Sigmoid colon (tissue), 7 donors: ENCODE data around the gene LDB2. TPM values are rescaled to one million over a fixed set of nuclear protein-coding genes. Genes with fewer than 3 reads are reported as not detected.

ENCODE experiments used
- DNase-seq: peaks from one replicate; pipeline ENCODE4 v3.0.0-alpha.2; 2019
- H3K27ac ChIP-seq, 4 donors: fragments of 200-600 bp; sonication (generic); one replicate each; pipeline ENCODE4 v1.5.1; 2016 to 2019; ENCODE audit warnings: mild to moderate bottlenecking in 1 of 4
- H3K27me3 ChIP-seq, 3 donors: fragments of 200-600 bp; sonication (generic); one replicate each; pipeline ENCODE4 v1.5.1; 2019; ENCODE audit warnings: mild to moderate bottlenecking in 1 of 3
- H3K36me3 ChIP-seq, 4 donors: fragments of 200-600 bp; sonication (generic); one replicate each; pipeline ENCODE4 v1.5.1; 2016 to 2019
- H3K4me1 ChIP-seq, 4 donors: fragments of 200-600 bp; sonication (generic); one replicate each; pipeline ENCODE4 v1.5.1; 2017 to 2019
- H3K4me3 ChIP-seq, 4 donors: fragments of 200-600 bp; sonication (generic); one replicate each; pipeline ENCODE4 v1.5.1; 2017 to 2019; ENCODE audit warnings: mild to moderate bottlenecking in 2 of 4, moderate library complexity in 1 of 4
- H3K9me3 ChIP-seq, 4 donors: fragments of 200-600 bp in 3 of 4; sonication (generic) in 3 of 4; one replicate each; pipeline versions ENCODE4 v1.5.1 to v1.6.1; 2013 to 2019
- EP300 ChIP-seq, 4 donors: sonication (generic); formaldehyde crosslinking; IDR thresholded peaks; one replicate each; pipeline ENCODE4 v1.6.1; 2017; ENCODE audit warnings: antibody characterized with exemption in 4 of 4
- POLR2A ChIP-seq, 2 donors: fragments of 450-650 bp; IDR thresholded peaks; one replicate each; pipeline ENCODE4 v1.6.1; 2016; ENCODE audit warnings: antibody characterized with exemption in 2 of 2, mild to moderate bottlenecking in 2 of 2, moderate library complexity in 2 of 2
- POLR2AphosphoS5 ChIP-seq, 4 donors: sonication (generic); formaldehyde crosslinking; IDR thresholded peaks; one replicate each; pipeline ENCODE4 v1.6.1; 2017; ENCODE audit warnings: antibody characterized with exemption in 4 of 4
- WGBS, 2 donors: extraction: QIAGEN DNeasy Blood & Tissue Kit; methylation state at CpG; one replicate each; pipeline ENCODE4 v1.1.7; 2013; 5-methylcytosine and 5-hydroxymethylcytosine counted together
- intact Hi-C: fragments of 100-400 bp; cut with DNase I; formaldehyde crosslinking; loops from one replicate; pipeline ENCODE4 v1.15.1; 2023
- polyA plus RNA-seq, 3 donors: library from polyadenylated mRNA; stranded (reverse); fragments of 200-250 nt; gene quantifications; one replicate each; pipeline ENCODE4 v1.2.3, GENCODE V29; 2013
- total RNA-seq, 4 donors: library from RNA; depleted of rRNA; stranded (reverse); fragments of >200 nt; gene quantifications; one replicate each; pipeline ENCODE4 v1.1.0, GENCODE V29; 2016
- TF ChIP-seq, protein P1 (sequence below), 4 experiments: fragments of 450-650 bp in 3 of 4; fragments of 200-600 bp in 1 of 4; IDR thresholded peaks; one replicate each; pipeline ENCODE4 v1.5.1; 2016 to 2019; ENCODE audit warnings: antibody characterized with exemption in 4 of 4, mild to moderate bottlenecking in 3 of 4, moderate library complexity in 2 of 4
- donor health status: healthy with polysubstance abuse.
- donor health status: Bipolar disorder and iron deficiency.
- donor health status: healthy.

The LDB2 gene
- total and polyA plus RNA-seq, 7 donors, result 2.1 to 28.5 (median 18.3) TPM

DNA sequence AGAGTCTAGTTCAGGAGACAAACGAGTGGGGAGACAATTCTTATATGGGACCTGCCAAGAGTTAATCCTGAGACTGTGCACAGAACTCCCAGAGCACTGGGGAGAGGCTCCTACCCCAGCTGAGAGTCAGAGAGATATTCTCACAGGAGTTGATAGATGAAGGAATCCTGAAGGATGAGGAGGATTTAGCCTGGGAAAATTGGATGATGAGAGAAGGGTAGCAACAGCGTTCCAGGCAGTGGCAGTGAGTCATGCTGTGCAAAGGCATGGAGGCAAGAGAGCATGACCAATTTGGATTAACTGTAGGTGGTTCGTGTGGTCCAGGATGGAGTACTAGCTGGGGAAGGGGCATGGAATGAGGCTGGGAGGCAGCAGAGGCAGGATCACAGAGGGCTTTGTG lies 318.6 kb downstream of the LDB2 start:
- H3K4me1 ChIP-seq, result no peaks in the 10 kb centered on the region
- H3K27ac ChIP-seq, result no peak overlapping the region
- intact Hi-C loops, result no loop called here
- no peak overlapping the region for H3K4me3 ChIP-seq
- DNase-seq, result no peak
- H3K9me3 ChIP-seq, result no peaks in the 10 kb centered on the region
- H3K36me3 ChIP-seq, result no peaks in the 10 kb centered on the region
- TF ChIP-seq POLR2AphosphoS5 (IDR thresholded peaks at IDR 0.05), result no peak
- TF ChIP-seq, protein P1, sequence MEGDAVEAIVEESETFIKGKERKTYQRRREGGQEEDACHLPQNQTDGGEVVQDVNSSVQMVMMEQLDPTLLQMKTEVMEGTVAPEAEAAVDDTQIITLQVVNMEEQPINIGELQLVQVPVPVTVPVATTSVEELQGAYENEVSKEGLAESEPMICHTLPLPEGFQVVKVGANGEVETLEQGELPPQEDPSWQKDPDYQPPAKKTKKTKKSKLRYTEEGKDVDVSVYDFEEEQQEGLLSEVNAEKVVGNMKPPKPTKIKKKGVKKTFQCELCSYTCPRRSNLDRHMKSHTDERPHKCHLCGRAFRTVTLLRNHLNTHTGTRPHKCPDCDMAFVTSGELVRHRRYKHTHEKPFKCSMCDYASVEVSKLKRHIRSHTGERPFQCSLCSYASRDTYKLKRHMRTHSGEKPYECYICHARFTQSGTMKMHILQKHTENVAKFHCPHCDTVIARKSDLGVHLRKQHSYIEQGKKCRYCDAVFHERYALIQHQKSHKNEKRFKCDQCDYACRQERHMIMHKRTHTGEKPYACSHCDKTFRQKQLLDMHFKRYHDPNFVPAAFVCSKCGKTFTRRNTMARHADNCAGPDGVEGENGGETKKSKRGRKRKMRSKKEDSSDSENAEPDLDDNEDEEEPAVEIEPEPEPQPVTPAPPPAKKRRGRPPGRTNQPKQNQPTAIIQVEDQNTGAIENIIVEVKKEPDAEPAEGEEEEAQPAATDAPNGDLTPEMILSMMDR (IDR thresholded peaks at IDR 0.05), result no peak
- no peak for TF ChIP-seq POLR2A (IDR thresholded peaks at IDR 0.05)
- no peak for TF ChIP-seq EP300 (IDR thresholded peaks at IDR 0.05)
- no peaks in the 10 kb centered on the region for H3K27me3 ChIP-seq
- WGBS, 2 donors, result 40 to 66% methylated on average over 3 of the region's 3 CpGs

DNA sequence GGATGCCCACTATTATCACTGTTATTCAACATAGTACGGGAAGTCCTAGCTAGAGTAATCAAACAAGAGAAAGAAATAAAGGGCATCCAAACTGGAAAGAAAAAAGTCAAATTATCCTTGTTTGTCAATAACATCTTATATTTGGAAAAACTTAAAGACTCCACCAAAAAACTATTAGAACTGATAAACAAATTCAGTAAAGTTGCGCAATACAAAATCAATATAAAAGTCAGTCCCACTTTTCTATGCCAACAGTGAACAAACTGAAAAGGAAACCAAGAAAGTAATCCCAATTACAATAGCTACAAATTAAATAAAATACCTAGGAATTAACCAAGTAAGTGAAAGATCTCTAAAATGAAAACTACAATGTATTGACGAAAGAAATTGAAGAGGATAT lies 321.3 kb downstream of the LDB2 start:
- H3K36me3 ChIP-seq, result no peaks in the 10 kb centered on the region
- no peak overlapping the region for H3K27ac ChIP-seq
- WGBS, 2 donors, result 93 to 98% methylated on average over 3 of the region's 3 CpGs
- H3K4me3 ChIP-seq, result no peak overlapping the region
- H3K4me1 ChIP-seq, result peaks cover 0 to 4% (median 0%) of the 10 kb centered on the region in 4 donors
- TF ChIP-seq EP300 (IDR thresholded peaks at IDR 0.05), result no peak
- TF ChIP-seq, protein P1 (IDR thresholded peaks at IDR 0.05), result no peak
- no peak for TF ChIP-seq POLR2AphosphoS5 (IDR thresholded peaks at IDR 0.05)
- no peak for TF ChIP-seq POLR2A (IDR thresholded peaks at IDR 0.05)
- intact Hi-C loops, result no loop called here
- no peak for DNase-seq
- H3K9me3 ChIP-seq, result no peaks in the 10 kb centered on the region
- H3K27me3 ChIP-seq, result no peaks in the 10 kb centered on the region

GRCh38 chr4:16574981-16575380 lies 323.5 kb downstream of the LDB2 start:
- no peaks in the 10 kb centered on the region for H3K9me3 ChIP-seq
- no peaks in the 10 kb centered on the region for H3K27me3 ChIP-seq
- 88 to 92% methylated on average over 2 of the region's 2 CpGs for WGBS, 2 donors
- no peak for TF ChIP-seq POLR2AphosphoS5 (IDR thresholded peaks at IDR 0.05)
- TF ChIP-seq, protein P1 (IDR thresholded peaks at IDR 0.05), result no peak
- no peak for TF ChIP-seq POLR2A (IDR thresholded peaks at IDR 0.05)
- TF ChIP-seq EP300 (IDR thresholded peaks at IDR 0.05), result no peak
- H3K4me1 ChIP-seq, result peaks cover 0 to 4% (median 0%) of the 10 kb centered on the region in 4 donors
- intact Hi-C loops, result no loop called here
- no peak overlapping the region for H3K27ac ChIP-seq
- H3K36me3 ChIP-seq, result no peaks in the 10 kb centered on the region
- no peak for DNase-seq
- no peak overlapping the region for H3K4me3 ChIP-seq

DNA sequence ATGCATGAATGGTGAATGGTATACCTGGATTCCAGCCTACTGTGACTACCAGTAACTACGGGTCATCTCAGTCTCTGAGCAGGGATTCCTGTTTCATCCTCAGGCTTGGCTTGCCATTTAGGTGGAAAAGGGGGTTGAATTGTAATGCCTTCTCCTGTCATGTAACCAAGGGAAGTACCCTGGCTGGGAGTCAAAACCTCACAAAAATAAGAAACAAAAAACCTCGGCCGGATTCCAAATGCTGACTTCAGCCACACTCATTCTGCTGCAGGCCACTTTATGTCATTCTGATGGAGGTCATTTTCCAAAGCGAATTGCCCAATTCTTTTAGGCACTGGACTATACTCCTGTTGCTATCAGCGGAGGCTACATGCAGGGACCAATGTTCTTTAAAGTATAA lies 324.7 kb downstream of the LDB2 start:
- no peak overlapping the region for H3K27ac ChIP-seq
- no peak for TF ChIP-seq POLR2A (IDR thresholded peaks at IDR 0.05)
- TF ChIP-seq POLR2AphosphoS5 (IDR thresholded peaks at IDR 0.05), result no peak
- TF ChIP-seq EP300 (IDR thresholded peaks at IDR 0.05), result no peak
- TF ChIP-seq, protein P1 (IDR thresholded peaks at IDR 0.05), result no peak

GRCh38 chr4:16573206-16573605 lies 325.2 kb downstream of the LDB2 start:
- no peaks in the 10 kb centered on the region for H3K36me3 ChIP-seq
- intact Hi-C loops, result no loop called here
- 86 to 88% methylated on average over 4 of the region's 4 CpGs for WGBS, 2 donors
- no peak overlapping the region for H3K27ac ChIP-seq
- no peak for DNase-seq
- peaks cover 0 to 4% (median 0%) of the 10 kb centered on the region in 4 donors for H3K4me1 ChIP-seq
- no peaks in the 10 kb centered on the region for H3K9me3 ChIP-seq
- H3K4me3 ChIP-seq, result no peak overlapping the region
- no peaks in the 10 kb centered on the region for H3K27me3 ChIP-seq
- no peak for TF ChIP-seq EP300 (IDR thresholded peaks at IDR 0.05)
- TF ChIP-seq POLR2A (IDR thresholded peaks at IDR 0.05), result no peak
- TF ChIP-seq POLR2AphosphoS5 (IDR thresholded peaks at IDR 0.05), result no peak
- TF ChIP-seq, protein P1 (IDR thresholded peaks at IDR 0.05), result no peak

More for the DNA sequence above, 324.7 kb downstream of the LDB2 start:
- Histone ChIP-seq H3K4me3 (no peak overlapping the region), H3K27me3 (no peaks in the 10 kb centered on the region), H3K9me3 (no peaks in the 10 kb centered on the region), H3K36me3 (no peaks in the 10 kb centered on the region), H3K4me1 (peaks cover 0 to 4% (median 0%) of the 10 kb centered on the region in 4 donors)
- WGBS, 2 donors, result 75 to 79% methylated on average over 5 of the region's 5 CpGs
- intact Hi-C loops, result no loop called here
- no peak for DNase-seq
